OCI-M1 (cell line): ENCODE measurements around the gene MRS2.

Experiments used
- DNase-seq: peaks from one replicate; lab custom pipeline; 2025; lab: John Stamatoyannopoulos, UW

MRS2 gene

GRCh38 chr6:24430086-24430485 is 27.4 kb downstream of the MRS2 start:
- no peak for DNase-seq

- peak; percentile 76 for DNase-seq
These were observed 28.3 kb downstream of the MRS2 start for GRCh38 chr6:24431045-24431451.

GRCh38 chr6:24432611-24433010 is 29.9 kb downstream of the MRS2 start:
- DNase-seq: no peak

GRCh38 chr6:24436979-24437378 is 34.2 kb downstream of the MRS2 start:
- no peak for DNase-seq

GRCh38 chr6:24439858-24440539 is 37.3 kb downstream of the MRS2 start:
- no peak for DNase-seq

- DNase-seq: no peak
These were observed 38.3 kb downstream of the MRS2 start for GRCh38 chr6:24440897-24441598.

- DNase-seq: no peak
These were observed 38.8 kb downstream of the MRS2 start for GRCh38 chr6:24441599-24441904.

GRCh38 chr6:24444588-24444987 is 41.9 kb downstream of the MRS2 start:
- DNase-seq: no peak

- no peak for DNase-seq
These were observed 43.0 kb downstream of the MRS2 start for GRCh38 chr6:24445704-24446103.

- DNase-seq: no peak
These were observed 43.9 kb downstream of the MRS2 start for GRCh38 chr6:24446670-24447069.

GRCh38 chr6:24448396-24448795 is 45.7 kb downstream of the MRS2 start:
- no peak for DNase-seq

- DNase-seq: no peak
These were observed 46.2 kb downstream of the MRS2 start for GRCh38 chr6:24448828-24449525.

- DNase-seq: peak; percentile 67
These were observed 49.0 kb downstream of the MRS2 start for GRCh38 chr6:24451581-24452388.

GRCh38 chr6:24453921-24454320 is 51.2 kb downstream of the MRS2 start:
- DNase-seq: no peak

- DNase-seq: peak; percentile 67
These were observed 51.7 kb downstream of the MRS2 start for GRCh38 chr6:24454452-24454851.

GRCh38 chr6:24455061-24455460 is 52.3 kb downstream of the MRS2 start:
- no peak for DNase-seq

GRCh38 chr6:24458134-24458533 is 55.4 kb downstream of the MRS2 start:
- DNase-seq: no peak

- no peak for DNase-seq
These were observed 56.2 kb downstream of the MRS2 start for GRCh38 chr6:24458941-24459340.

- DNase-seq: no peak
These were observed 58.2 kb downstream of the MRS2 start for GRCh38 chr6:24460966-24461365.

- no peak for DNase-seq
These were observed 61.7 kb downstream of the MRS2 start for GRCh38 chr6:24464253-24465038.

- DNase-seq: no peak
These were observed 67.1 kb downstream of the MRS2 start for GRCh38 chr6:24469811-24470210.

GRCh38 chr6:24472181-24472580 is 69.4 kb downstream of the MRS2 start:
- DNase-seq: no peak
